Fibroblast of lung (primary cell): Measurements from ENCODE around the gene ZNF77.

Source experiments
- EZH2 ChIP-seq: IDR thresholded peaks from 2 replicates; pipeline ENCODE4 v1.5.1; 2012; ENCODE audit warnings: low read length, control low read depth, mild to moderate bottlenecking; ENCODE audit errors: missing control alignments
- TF ChIP-seq, protein P1 (sequence below), 2 donors: IDR thresholded peaks in 1 of 2; conservative IDR thresholded peaks in 1 of 2; 1 replicate in 1 of 2; 2 replicates in 1 of 2; pipeline ENCODE4 v1.5.1; 2011 to 2012; ENCODE audit warnings: low read length in 2 of 2, control low read depth in 1 of 2, inconsistent platforms in 1 of 2, low read depth in 1 of 2, mild to moderate bottlenecking in 1 of 2

DNA sequence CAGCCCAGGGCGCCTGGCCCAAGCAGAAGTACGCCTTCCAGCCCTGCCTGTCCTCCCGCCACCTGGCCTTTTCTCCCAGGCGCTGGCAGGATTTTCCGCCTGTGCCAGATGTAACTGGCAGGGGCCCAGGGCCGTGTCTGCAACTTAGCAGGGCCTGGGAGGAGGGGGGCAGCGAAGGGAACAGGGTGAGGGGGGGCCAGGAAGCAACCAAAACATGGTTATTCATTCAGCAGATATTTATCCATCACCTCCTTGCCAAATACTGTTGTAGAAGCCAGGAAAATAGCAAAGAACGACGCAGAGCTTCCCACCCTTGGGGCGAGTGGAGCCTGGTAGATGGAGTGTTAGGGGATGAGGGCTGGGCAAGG is 38.2 kb upstream of the ZNF77 start:
- no peak for TF ChIP-seq EZH2
- TF ChIP-seq, protein P1, sequence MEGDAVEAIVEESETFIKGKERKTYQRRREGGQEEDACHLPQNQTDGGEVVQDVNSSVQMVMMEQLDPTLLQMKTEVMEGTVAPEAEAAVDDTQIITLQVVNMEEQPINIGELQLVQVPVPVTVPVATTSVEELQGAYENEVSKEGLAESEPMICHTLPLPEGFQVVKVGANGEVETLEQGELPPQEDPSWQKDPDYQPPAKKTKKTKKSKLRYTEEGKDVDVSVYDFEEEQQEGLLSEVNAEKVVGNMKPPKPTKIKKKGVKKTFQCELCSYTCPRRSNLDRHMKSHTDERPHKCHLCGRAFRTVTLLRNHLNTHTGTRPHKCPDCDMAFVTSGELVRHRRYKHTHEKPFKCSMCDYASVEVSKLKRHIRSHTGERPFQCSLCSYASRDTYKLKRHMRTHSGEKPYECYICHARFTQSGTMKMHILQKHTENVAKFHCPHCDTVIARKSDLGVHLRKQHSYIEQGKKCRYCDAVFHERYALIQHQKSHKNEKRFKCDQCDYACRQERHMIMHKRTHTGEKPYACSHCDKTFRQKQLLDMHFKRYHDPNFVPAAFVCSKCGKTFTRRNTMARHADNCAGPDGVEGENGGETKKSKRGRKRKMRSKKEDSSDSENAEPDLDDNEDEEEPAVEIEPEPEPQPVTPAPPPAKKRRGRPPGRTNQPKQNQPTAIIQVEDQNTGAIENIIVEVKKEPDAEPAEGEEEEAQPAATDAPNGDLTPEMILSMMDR (conservative IDR thresholded peaks at IDR 0.05 in 1 of 2, IDR thresholded peaks at IDR 0.05 in 1 of 2; ENCODE audit: low read depth in 1 of 2, low read length in 2 of 2): no peak
